ENCODE results near the gene TLK2.
"Not testable (repeated sequence)": the region's sequence is repeated elsewhere in the genome, so short reads cannot be mapped to it uniquely, and the experiment has no call there.

Gene TLK2

GRCh38 chr17:62562656-62563055, 84.0 kb downstream of the TLK2 start:
- FAIRE-seq, result no peak

DNA sequence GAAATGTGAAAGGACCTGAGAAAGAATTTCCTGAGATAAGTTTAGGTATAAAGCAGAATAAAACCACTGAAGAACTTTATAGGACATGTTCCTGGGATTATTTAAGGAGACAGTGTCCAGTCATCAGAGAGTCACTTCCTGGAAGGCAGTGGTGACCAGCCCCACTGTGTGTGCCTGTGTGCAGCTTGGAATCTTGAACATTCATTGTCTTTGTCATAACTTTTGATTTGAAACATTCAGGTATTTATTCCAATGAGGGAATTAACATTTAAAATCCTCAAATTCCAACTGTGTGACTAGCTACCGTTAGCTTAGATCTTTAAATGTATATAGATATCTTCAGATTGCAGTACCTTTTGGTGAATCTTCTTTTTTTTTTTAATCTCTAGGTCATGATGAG, 87.2 kb downstream of the TLK2 start:
- no peak for FAIRE-seq

DNA sequence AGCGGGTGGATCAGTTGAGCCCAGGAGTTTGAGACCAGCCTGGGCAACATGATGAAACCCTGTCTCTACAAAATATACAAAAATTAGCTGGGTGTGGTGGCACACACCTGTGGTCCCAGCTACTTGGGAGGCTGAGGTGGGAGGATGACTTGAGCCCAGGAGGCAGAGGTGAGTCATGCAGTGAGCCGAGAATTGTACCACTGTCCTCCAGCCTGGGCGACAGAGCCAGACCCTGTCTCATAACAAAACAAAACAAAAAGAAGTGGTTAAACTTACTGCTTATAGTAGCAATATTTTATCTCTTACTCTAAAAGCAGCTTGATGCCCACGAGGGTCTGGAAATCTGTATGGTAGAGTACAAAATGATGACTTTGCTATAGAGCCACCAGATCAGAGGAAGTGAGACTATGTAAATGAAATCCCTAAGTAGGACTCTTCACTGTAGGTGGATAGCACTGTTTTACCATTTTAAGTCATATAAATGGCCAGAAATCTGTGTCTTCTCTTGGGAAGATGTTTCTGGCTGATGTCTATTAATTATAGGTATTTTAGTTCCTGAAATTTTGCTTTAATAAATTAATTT, 88.5 kb downstream of the TLK2 start:
- no peak for FAIRE-seq

- FAIRE-seq, result no peak
Measured at GRCh38 chr17:62572488-62572887, 93.9 kb downstream of the TLK2 start.

GRCh38 chr17:62572888-62573401, 94.3 kb downstream of the TLK2 start:
- FAIRE-seq, result no peak

GRCh38 chr17:62573480-62574117, 95.0 kb downstream of the TLK2 start:
- no peak for FAIRE-seq

- no peak for FAIRE-seq
Measured at GRCh38 chr17:62576382-62576781, 97.8 kb downstream of the TLK2 start.

DNA sequence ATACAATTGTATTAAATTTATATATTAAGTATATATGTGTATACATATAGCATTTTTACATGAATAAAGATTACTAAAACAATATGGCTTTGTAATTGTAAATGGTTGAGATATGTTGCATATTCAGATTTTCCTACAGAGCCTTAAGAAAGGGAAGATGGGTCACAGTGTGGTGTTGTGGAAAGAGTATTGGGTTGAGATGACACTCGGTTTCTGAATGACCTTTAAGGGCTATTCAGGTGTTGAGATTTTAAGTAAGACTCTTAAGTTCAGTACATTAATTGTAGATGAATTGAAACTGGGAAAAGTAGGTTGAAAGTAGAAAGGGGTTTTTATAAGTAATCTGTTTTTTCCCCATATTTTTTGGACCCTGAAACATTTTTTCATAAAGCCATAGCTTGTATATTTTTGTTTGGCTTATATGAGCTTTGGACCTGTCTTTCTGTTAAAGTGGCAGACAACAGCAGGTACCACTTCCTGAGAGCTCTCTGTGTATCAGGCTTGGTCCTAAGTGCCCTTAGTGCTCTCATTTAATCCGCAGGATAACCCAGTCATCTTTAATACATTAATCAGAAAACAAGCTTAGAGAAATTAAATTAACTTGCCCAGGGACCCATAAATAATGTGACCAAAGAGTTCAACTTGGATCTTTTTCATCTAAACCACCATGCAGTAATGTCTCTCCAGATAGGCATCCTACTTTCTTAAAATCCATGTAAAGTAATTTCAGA, 100.3 kb downstream of the TLK2 start:
- no peak for FAIRE-seq

DNA sequence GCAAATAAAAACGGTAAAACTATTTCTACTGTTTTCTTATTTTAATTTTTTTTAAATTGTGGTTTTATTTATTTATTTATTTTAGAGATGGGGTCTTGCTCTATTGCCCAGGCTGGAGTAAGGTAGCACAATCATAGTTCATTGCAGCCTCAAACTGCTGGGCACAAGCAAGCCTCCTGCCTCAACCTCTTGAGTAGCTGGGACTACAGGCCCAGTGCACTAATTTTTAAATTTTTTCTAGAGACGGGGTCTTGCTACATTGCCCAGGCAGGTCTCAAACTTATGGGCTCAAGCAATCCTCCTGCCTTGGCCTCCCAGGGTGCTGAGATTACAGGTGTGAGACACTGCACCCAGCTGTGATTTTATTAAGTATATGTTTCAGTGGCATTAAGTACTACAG, 102.3 kb downstream of the TLK2 start:
- FAIRE-seq, result no peak

GRCh38 chr17:62581764-62582163, 103.1 kb downstream of the TLK2 start:
- no peak for FAIRE-seq

DNA sequence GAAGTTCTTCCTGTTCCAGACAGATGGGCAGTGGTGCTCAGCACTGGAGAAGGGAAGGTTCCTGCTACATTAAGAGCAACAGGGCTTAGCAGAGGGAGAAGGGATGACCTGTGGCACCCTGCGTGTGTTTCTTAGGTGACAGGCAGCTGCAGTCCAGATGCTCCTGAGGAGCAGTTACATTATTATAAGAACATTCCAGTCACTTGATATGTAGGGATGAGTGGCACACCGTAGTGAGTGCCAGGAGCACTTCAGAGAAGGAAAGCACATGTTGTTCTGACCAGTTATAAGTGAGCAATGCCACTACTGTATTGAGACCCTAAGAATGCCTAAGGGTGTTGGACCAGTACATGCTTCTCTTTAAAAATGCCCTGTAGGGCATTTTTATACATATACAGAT, 108.9 kb downstream of the TLK2 start:
- FAIRE-seq, result no peak

DNA sequence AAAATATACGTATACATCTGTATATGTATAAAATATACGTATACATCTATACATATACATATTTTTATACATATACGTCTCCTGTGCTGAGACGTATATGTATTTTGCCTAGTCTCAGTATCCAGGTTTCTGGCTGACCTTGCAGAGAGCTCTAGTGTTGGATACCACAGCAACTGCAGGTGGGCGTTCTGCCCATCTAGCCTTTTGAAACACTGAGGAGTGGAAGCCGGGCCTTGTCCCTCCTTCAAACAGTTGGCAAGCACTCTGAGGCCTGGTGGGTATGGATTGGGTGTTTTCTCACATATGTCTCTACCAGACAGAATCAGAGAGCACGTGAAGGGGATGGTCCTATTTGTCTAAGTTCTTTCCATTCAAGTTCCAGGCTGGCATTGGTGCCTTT, 109.5 kb downstream of the TLK2 start:
- no peak for FAIRE-seq

- FAIRE-seq, result no peak
Measured at GRCh38 chr17:62591333-62591732, 112.7 kb downstream of the TLK2 start.

DNA sequence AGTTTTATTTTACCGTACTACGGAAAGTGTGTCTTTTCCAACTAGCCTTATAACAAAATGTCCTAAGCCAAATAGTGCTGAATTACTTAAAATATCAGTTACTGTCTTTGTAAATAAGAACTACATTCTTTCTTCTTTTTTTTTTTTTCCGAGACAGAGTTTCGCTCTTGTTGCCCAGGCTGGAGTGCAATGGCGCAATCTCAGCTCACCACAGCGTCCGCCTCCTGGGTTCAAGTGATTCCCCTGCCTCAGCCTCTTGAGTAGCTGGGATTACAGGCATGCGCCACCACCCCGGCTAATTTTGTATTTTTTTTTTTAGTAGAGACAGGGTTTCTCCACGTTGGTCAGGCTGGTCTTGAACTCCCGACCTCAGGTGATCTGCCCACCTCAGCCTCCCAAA, 113.2 kb downstream of the TLK2 start:
- FAIRE-seq, result not testable (repeated sequence)

GRCh38 chr17:62592341-62593099, 113.9 kb downstream of the TLK2 start:
- no peak for FAIRE-seq

GRCh38 chr17:62595484-62595883, 116.9 kb downstream of the TLK2 start:
- FAIRE-seq, result no peak

DNA sequence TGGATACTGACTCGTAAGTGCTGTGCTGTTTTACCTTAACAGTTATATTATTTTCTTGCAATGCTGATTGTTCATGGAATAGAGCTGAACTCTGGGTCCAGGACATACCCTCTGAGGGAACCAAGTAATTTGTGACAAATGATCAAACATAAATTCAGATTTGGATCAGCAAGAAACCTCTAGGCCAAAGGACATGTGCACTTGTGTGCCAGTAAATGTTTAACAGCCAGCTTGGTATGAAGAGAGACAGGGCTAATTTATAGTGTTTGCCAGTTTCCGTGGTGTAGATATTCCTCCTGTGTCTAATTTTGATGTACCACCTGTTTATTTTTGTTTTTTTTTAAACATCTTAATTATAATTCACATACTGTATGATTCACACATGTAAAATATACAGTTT, 118.0 kb downstream of the TLK2 start:
- no peak for FAIRE-seq

- FAIRE-seq, result no peak
Measured at GRCh38 chr17:62597150-62597549, 118.5 kb downstream of the TLK2 start.

DNA sequence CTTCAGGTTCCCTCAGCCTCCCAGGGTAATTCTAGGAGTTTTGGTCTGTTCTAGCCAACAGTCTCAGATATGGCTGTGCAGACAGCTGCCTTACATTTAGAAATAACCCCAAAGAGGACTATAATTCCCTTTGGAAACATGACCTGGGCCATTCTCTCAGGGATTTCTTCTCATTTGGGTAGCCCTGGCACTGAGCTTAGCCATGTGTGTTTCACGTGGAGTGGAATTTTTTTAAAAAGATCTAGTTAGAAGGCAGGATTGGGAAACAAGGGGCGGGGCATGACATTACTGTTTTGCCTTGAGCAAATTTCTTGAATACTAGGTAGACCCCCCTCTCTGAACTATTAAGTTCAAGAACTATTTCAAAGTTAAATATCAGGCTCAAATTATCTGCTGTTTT, 119.3 kb downstream of the TLK2 start:
- FAIRE-seq, result no peak

DNA sequence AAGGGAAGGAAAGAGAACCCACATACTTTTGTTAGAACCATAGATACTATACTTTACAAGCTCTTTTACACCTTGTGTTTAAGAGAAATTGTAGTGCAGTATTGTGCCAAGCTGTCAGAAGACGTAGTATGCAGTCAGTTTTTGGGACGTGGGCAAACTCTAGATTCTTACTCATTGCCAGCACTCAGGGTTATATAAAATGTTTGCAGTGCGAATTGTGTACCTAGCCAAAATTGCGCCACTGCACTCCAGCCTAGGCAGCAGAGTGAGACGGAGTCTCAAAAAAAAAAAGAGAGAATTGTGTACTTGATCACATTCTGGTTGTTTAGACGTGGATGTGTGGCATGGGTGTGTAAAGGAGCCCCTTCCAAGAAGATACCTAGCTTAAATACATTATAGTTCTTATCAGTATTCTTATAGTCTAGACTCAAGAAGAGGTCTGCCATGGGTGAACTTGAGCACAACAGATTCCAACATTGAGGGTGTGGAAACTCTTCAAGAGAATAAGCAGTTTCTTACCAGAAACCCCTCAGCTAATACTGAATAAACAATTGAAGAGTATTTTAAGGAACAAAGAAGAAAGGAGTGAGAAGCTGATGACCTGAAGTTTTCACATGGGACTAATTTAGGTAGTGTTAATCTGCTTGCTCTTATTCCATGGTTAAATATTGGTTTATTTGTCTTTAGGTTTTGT, 121.5 kb downstream of the TLK2 start:
- FAIRE-seq, result no peak

GRCh38 chr17:62600805-62601204, 122.2 kb downstream of the TLK2 start:
- FAIRE-seq, result no peak

DNA sequence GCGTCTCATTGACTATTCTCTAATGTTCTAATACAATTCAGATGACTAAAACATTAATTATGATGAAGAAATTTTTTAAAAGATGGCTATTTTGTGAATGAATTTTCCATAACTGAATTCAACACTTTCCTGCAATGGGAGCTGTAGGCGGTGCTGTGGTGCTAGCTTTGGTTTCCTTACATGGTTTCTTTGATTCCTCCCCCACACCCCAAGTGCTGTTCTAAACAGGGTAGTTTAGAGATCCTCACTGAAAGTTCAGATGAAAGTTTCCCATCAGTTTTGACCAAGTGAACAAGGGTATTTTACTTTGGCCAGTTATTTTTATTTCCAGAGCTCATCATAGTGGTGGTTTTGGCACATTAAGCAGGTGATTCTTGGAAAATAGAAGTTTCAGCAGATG, 122.8 kb downstream of the TLK2 start:
- no peak for FAIRE-seq

- FAIRE-seq, result not testable (repeated sequence)
Measured at GRCh38 chr17:62603783-62604182, 125.2 kb downstream of the TLK2 start.

Measured in G401.6 (cell line).